Measurements from ENCODE around the gene FAM124B.

Gene FAM124B, protein sequence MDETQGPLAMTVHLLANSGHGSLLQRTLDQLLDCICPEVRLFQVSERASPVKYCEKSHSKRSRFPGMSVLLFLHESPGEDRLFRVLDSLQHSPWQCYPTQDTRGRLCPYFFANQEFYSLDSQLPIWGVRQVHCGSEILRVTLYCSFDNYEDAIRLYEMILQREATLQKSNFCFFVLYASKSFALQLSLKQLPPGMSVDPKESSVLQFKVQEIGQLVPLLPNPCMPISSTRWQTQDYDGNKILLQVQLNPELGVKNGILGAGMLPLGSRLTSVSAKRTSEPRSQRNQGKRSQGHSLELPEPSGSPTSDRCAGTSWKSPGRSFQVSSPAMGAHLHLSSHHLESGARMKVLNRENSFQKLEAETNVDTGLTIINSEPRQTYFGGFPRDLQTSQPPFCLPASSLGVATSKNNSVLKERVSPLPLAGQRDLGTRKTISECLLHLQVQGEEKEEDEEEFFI

DNA sequence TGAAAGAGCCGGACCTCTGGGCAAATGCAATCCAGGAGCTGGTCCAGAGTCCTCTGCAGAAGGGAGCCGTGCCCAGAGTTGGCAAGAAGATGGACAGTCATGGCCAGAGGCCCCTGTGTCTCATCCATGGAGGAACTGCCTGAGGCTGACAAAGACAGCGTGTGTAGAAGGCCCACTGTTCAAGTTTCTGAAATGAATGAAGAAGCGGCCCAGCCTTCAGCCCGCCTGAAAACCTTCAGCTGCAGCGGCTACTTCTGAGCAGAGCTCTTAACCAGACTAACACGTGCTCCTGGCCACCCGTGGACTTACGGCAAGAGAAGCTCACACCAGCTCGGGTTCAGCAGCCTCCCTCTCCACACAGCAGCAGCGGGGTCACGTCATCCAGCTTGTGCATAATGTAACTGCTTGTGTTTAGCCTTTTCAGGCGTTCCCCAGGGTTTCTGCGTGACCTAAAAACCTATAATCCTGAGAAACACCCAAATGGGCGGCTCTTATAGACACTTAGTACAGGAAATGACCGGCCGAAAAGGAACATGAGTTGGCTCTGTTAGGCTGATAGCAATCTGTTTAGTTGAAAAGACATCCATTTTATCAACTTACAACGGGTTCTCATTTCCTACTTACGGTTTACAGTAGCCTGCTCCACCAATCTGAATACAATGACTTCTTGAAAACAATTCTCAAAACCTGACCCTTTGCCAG is at the start of gene FAM124B:
FAM124B (minus strand) TSS at position 467 of the 702 bp plus-strand sequence; CDS start at position 128, 339 bp downstream.
- DNase-seq: peak; percentile 52 to 92

DNA sequence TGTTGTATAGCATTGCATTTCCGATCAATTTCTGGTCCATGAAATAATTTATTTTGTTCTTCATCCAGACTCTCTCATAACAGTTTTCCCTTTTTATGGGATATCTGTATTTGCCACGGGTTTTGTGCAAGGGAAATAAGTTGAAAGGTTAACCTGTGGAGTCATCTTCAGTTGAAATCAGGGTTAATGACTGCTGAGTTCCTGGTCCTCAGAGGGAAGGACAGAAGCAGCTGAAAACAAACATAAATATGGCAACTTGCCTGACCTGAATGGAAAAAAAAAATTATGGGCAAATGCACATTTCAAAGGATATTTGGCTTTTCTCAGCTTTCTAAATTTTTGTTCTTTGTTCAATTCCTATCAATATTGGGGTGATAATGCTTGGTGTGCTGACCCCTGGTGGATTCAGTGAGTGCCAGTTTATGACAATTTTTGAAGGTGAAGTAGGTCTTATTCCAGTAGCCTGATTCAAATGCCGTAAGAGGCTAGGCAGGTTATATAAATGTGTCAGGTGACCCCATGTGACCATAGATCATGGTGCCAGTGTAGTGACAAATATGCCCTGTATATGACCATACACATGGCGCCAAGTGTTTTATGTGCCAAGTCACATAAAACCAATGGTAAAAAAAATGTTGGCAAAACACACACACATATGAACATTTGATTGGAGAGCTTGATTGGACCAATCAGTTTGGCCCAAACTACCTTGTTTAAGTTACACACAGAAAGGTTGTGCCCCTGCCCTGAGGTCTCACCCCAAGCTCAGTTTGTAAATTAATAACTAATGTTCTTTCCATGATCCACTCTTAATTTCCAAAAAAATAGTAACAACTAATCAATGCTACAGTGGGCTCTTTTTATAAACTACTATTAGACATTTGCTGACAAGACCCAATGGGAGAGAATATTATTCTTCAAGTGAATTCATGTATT is 47.6 kb upstream of the FAM124B start:
- peak in 1 of 2 donors; percentile 15 for DNase-seq

GRCh38 chr2:224448236-224448635 is 46.3 kb upstream of the FAM124B start:
- DNase-seq: no peak

DNA sequence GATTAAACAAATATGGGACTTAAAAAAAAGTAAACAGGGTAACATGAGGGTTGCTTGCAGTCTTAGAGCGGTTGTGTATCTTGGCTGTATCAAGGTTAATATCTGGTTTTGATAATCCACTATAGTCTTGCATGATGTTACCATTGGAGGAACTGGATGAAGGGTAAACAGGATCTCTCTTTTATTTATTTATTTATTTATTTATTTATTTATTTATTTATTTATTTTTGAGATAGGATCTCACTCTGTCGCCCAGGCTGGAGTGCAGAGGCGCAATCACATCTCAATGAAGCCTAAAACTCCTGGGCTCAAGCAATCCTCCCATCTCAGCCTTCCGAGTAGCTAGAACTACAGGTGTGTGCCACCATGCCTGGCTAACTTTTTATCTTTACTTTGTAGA is 42.9 kb upstream of the FAM124B start:
- DNase-seq: no peak

DNA sequence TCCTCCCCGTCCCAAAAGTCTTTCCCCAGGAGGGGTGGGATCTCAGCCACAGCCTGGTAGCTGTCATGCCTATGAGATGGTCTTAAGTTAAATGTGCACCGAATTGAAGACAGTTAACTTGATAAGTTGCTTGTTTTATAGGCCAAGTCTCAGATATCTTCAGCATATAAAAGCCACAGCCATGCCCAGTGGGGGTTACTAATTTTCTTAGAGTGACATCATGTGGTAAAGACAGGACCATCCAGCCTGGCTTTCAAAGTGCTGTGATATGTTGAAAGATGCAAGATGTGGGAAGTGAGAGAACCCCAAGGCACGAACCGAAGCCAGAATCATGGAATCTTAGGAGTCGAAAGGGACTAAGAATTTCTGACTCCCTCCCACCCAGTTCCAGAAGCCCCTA is 42.1 kb upstream of the FAM124B start:
- no peak for DNase-seq

DNA sequence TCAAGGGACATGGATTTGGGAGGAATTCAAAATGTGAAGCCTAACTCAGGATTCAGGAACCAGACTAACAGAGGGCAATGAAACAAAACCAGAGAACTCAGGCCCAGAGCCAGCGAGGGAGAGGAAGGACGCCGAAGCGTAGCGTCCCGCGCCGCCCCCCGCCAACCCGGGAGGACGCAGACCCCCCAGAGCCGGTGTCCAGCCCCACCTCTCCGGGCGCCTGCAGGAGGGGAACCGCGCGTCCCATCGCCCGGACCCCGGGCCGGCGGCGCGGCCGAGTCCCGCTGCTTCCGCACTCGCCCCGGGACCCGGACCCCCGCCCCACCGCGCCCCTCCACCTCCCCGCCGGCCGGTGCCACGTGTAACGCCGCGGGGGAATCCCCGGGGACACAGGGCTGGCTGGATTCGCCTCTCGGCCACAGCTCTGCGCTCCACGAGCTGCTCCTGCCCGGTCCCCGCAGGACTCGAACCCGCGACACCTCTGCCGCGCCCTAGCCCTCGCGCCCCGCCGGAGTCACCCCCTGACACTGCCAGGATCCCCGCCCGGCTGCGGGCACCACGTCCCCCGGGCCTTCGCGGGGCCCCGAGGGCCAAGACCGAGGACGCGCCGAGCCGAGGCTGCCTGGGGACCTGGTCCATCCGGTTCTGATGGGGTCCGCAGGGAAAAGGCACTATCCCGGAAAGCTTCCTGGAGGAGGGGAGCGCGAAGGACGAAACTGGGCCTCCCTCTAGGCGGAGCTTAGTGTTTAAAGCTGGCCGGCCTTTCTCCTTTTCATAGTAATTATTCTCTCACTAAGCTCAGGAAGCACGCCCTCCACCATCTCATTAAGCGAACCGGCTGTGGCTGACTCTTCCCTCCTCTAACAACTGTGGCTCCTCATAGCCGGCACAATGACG is 40.4 kb upstream of the FAM124B start:
- DNase-seq: no peak

DNA sequence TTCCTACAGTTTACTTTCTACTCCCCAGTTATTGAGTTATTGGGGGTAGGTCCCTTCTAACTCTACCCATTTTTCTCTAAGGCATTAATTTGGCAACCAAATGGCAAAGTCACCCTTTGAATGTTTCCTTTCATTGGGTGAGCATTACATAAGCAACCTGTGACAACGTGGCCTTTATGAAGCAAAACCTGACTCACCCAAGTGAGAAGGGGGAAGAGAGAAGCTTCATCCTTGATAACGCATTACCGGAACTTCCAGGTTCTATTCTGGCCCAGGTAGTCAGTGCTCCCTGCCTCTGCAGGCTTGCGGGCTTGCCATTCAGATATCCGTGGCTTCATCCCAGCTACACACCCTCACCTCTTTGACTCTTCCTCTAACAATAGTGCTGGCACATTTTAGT is 39.1 kb upstream of the FAM124B start:
- DNase-seq: no peak

DNA sequence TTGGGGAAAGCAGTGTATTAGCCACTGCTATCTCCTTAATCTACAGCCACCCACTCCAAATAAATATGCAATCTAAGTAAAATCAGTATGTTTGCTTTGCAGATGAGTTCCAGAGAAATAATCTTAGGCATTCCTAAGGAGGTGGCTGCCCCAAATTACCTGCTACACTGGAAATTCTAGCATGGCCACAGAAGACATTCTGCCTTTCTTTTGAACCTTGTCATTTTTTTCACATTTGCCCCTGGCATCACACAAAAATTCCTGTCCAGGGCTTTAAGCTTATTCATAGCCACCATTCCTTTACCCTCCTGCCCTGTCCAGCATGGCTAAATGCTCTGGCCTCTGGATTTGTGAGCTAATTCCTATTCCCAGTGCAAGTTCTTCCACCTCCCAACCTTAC is 36.8 kb upstream of the FAM124B start:
- DNase-seq: no peak

DNA sequence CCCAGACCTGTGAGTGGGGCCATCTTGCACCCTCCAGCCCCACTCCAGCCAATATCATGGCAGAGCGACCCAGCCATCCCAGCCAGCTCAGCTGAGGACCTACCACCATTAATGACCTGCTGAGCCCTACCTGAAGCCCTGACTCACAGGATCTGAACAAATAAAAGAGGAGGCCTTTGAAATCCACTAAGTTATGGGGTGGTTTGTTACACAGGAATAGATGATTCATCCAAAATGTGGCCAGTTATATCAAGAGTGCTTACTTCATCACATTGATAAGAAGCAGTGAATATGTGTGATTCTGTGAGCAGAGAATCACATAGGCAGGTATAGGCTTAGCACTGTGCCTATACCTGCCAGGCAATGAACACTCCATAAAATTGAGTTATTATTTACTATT is 34.7 kb upstream of the FAM124B start:
- no peak for DNase-seq

DNA sequence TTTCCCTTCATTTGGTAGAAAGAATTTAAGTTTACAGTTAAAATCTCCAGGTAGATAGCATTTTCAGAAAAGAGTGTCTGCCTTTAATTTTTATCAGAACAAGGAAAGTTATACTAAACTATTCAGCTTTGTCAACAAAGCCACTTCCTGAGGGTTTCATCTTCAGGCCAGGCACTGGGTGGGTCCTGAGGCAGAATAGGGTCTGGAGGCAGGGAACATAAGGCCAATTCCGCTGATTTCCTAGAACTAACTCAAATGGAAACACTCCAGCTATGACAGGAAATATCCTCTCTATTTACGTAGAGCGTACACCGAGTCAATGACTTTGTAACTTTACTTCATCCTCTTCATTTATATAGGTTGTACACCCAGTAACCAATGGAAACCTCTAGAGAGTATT is 32.7 kb upstream of the FAM124B start:
- DNase-seq: no peak

GRCh38 chr2:224433442-224433841 is 31.5 kb upstream of the FAM124B start:
- DNase-seq: no peak

GRCh38 chr2:224432003-224432579 is 30.2 kb upstream of the FAM124B start:
- peak in 1 of 2 donors; percentile 46 for DNase-seq

GRCh38 chr2:224429441-224429810 is 27.5 kb upstream of the FAM124B start:
- DNase-seq: no peak

DNA sequence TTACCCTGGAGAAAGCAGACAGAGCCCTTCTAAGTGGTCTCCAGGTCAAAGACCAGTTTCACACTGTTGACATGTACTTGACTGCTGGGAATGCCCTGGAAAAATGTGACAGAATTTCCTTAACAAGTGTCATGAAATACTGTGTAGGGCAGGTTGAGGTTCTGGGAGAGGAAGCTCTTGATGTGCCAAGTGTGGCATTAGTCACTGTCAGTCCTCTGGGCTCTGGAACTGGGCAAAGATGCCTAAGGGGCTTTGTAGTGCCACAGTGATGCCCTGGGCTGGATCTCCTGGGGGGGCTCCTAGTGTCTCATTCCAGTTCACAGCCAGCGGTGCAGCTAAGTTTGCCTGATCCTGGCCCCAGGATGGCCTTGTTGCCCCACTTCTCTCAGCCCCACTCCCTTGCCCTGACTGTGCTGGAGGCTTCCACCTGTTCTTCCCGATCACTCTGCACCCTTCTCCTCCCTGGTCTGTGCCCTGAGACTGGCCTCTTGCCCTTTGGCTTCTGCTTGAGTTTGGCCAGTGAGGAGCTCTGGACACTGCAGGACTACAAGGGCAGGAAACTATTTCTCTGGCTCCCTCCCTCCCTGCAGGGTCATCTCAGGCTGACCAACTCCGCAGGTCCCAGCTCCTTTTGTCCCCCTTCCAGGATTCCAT is 27.0 kb upstream of the FAM124B start:
- DNase-seq: no peak

- DNase-seq: no peak
Measured at GRCh38 chr2:224427471-224427870, 25.6 kb upstream of the FAM124B start.

GRCh38 chr2:224426656-224427055 is 24.7 kb upstream of the FAM124B start:
- peak in 1 of 2 donors; percentile 23 for DNase-seq

GRCh38 chr2:224421065-224421464 is 19.2 kb upstream of the FAM124B start:
- DNase-seq: no peak

GRCh38 chr2:224417947-224418346 is 16.0 kb upstream of the FAM124B start:
- no peak for DNase-seq

DNA sequence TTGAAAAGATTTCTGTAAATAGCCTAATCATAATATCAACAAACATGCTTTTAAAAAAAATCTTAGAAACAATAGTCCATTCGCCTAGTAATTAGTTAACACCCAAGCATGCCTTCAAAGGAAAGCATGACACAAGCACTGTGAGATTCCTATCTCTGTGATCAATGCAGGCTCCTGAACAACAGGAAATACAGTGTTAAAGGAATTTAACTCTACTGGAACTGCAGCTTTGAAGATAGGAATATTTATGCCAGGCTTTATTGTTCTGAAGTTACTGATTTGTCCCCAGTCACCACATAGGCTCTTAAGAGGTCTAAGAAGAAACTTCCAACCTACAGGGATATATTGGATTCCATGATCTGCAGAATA is 15.4 kb upstream of the FAM124B start:
- DNase-seq: no peak

GRCh38 chr2:224416656-224417360 is 14.9 kb upstream of the FAM124B start:
- DNase-seq: no peak

- no peak for DNase-seq
Measured at GRCh38 chr2:224413381-224413780, 11.5 kb upstream of the FAM124B start.
